Ovary (tissue), 3 donors: ENCODE measurements around the gene UGDH.

ENCODE experiments used
- EP300 ChIP-seq: sonication (generic); formaldehyde crosslinking; IDR thresholded peaks from one replicate; pipeline ENCODE4 v1.6.1; 2017; ENCODE audit warnings: antibody characterized with exemption
- POLR2A ChIP-seq: fragments of 450-650 bp; IDR thresholded peaks from one replicate; pipeline ENCODE4 v1.6.1; 2017; ENCODE audit warnings: antibody characterized with exemption, mild to moderate bottlenecking, moderate library complexity
- TF ChIP-seq, protein P1 (sequence below), 3 donors: fragments of 450-650 bp in 2 of 3; fragments of 200-600 bp in 1 of 3; IDR thresholded peaks; one replicate each; pipeline versions ENCODE4 v1.5.1 to v1.8.0; 2016 to 2022; ENCODE audit warnings: antibody characterized with exemption in 3 of 3, mild to moderate bottlenecking in 1 of 3
- donor health status: DM: no; HTN: no; CAD: no.

DNA sequence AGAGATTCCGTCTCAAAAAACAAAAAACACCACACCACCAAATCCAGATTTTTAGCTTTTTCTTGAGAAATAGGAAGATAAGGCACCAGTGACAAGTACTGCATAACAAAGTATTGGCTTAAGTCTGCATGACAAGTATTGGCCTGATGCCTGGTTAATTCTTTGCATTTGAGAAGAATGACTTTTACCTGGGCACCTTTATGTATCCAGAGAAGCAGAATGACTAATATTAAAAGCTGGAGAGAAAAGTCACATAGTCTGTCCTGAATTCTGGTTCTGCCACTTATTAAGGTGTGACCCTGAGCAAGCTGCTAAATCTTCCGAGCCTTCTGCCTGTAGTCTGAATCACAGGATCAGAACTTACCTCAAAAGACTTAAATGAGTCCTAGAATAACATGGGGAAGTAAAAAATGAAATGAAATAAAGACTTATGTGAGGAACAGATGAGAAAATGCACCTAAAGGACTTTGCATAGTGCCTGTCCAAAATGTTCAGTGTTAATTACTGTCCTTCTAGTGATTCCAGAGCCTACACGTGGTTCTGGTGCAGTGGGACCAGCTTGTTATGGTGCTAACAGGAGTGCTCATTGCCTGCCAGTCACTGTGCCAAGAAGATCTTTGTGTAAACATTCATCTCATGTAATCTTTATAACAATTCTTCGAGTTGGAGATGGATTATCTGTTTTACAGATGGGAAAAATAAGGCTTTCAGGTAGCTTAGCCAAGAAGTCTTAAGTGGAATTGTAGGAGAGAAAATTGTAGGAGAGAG lies 31.6 kb downstream of the UGDH start:
- TF ChIP-seq, protein P1, sequence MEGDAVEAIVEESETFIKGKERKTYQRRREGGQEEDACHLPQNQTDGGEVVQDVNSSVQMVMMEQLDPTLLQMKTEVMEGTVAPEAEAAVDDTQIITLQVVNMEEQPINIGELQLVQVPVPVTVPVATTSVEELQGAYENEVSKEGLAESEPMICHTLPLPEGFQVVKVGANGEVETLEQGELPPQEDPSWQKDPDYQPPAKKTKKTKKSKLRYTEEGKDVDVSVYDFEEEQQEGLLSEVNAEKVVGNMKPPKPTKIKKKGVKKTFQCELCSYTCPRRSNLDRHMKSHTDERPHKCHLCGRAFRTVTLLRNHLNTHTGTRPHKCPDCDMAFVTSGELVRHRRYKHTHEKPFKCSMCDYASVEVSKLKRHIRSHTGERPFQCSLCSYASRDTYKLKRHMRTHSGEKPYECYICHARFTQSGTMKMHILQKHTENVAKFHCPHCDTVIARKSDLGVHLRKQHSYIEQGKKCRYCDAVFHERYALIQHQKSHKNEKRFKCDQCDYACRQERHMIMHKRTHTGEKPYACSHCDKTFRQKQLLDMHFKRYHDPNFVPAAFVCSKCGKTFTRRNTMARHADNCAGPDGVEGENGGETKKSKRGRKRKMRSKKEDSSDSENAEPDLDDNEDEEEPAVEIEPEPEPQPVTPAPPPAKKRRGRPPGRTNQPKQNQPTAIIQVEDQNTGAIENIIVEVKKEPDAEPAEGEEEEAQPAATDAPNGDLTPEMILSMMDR (IDR thresholded peaks at IDR 0.05), result no peak
- no peak for TF ChIP-seq EP300
- no peak for TF ChIP-seq POLR2A
